ENCODE measurements around the gene MAPK9.

- no peak for TF ChIP-seq CTCF (IDR thresholded peaks at IDR 0.05)
- TF ChIP-seq POLR2A (IDR thresholded peaks at IDR 0.05), result no peak
Measured at GRCh38 chr5:180283026-180283615, 8.8 kb downstream of the MAPK9 start.

All from adrenal gland (tissue), 5 donors.